Glutamatergic neuron (in vitro differentiated cells): Measurements from ENCODE around the gene RANBP17. TPM values are rescaled to one million over a fixed set of nuclear protein-coding genes. Genes with fewer than 3 reads are reported as not detected.
"Not testable (repeated sequence)": the region's sequence is repeated elsewhere in the genome, so short reads cannot be mapped to it uniquely, and the experiment has no call there.

Source experiments
- DNase-seq: peaks from one replicate; pipeline ENCODE4 v3.0.0; 2022
- H3K27ac Mint-ChIP-seq: one replicate; pipeline ENCODE4 v1.8.0; 2020; ENCODE audit warnings: mild to moderate bottlenecking, mixed read lengths, inconsistent platforms; ENCODE audit not compliant: unreplicated experiment
- H3K27me3 Mint-ChIP-seq: one replicate; pipeline ENCODE4 v1.8.0; 2020; ENCODE audit warnings: mild to moderate bottlenecking, moderate library complexity, mixed read lengths, inconsistent platforms; ENCODE audit not compliant: unreplicated experiment
- H3K36me3 Mint-ChIP-seq: one replicate; pipeline ENCODE4 v1.8.0; 2020; ENCODE audit warnings: mild to moderate bottlenecking, mixed read lengths, inconsistent platforms; ENCODE audit not compliant: unreplicated experiment
- H3K4me1 Mint-ChIP-seq: one replicate; pipeline ENCODE4 v1.8.0; 2020; ENCODE audit warnings: mild to moderate bottlenecking, low read depth, mixed read lengths, inconsistent platforms; ENCODE audit not compliant: unreplicated experiment
- H3K4me3 Mint-ChIP-seq: one replicate; pipeline ENCODE4 v1.8.0; 2020; ENCODE audit warnings: mild to moderate bottlenecking, mixed read lengths, inconsistent platforms; ENCODE audit not compliant: unreplicated experiment
- H3K9me3 Mint-ChIP-seq: one replicate; pipeline ENCODE4 v1.8.0; 2020; ENCODE audit warnings: mild to moderate bottlenecking, moderate library complexity, mixed read lengths, inconsistent platforms; ENCODE audit not compliant: unreplicated experiment
- total RNA-seq: library from RNA; stranded (reverse); fragmentation: NEBNext Ultra II Directional; extraction: Animal tissue kit (Norgen Biotek cat#: 25700); gene quantifications from one replicate; pipeline ENCODE4 v1.2.1, GENCODE V29; 2021; ENCODE audit not compliant: unreplicated experiment
- TF ChIP-seq, protein P1 (sequence below): fragments of 200-600 bp; sonication (generic); IDR thresholded peaks from one replicate; pipeline ENCODE4 v1.5.0; 2021; ENCODE audit not compliant: partially characterized antibody, unreplicated experiment

Gene RANBP17
- total RNA-seq, 1 donor from 2014 or later: 25.7 TPM

DNA sequence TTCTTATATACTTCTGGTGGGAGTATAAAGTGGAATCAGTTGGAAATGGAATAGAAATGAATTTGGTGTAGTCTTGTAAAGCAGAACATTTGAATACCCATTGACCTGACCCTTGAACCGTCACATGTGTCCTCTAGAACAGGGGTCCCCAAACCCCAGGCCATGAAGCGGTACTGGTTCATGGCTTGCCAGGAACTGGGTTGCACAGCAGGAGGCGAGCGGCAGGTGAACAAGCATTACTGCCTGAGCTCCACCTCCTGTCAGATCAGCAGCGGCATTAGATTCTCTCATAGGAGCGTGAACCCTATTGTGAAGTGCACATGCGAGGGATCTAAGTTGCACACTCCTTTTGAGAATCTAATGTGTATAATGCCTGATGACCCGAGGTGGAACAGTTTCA, 80.0 kb downstream of the RANBP17 start:
- peak; percentile 13 for DNase-seq
- Mint-ChIP-seq H3K36me3 (peaks cover 5% of the 10 kb centered on the region), H3K9me3 (no peaks in the 10 kb centered on the region), H3K4me1 (peaks cover 5% of the 10 kb centered on the region), H3K27me3 (no peaks in the 10 kb centered on the region), H3K4me3 (no peak overlapping the region), H3K27ac (no peak overlapping the region)
- TF ChIP-seq, protein P1, sequence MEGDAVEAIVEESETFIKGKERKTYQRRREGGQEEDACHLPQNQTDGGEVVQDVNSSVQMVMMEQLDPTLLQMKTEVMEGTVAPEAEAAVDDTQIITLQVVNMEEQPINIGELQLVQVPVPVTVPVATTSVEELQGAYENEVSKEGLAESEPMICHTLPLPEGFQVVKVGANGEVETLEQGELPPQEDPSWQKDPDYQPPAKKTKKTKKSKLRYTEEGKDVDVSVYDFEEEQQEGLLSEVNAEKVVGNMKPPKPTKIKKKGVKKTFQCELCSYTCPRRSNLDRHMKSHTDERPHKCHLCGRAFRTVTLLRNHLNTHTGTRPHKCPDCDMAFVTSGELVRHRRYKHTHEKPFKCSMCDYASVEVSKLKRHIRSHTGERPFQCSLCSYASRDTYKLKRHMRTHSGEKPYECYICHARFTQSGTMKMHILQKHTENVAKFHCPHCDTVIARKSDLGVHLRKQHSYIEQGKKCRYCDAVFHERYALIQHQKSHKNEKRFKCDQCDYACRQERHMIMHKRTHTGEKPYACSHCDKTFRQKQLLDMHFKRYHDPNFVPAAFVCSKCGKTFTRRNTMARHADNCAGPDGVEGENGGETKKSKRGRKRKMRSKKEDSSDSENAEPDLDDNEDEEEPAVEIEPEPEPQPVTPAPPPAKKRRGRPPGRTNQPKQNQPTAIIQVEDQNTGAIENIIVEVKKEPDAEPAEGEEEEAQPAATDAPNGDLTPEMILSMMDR: no peak

DNA sequence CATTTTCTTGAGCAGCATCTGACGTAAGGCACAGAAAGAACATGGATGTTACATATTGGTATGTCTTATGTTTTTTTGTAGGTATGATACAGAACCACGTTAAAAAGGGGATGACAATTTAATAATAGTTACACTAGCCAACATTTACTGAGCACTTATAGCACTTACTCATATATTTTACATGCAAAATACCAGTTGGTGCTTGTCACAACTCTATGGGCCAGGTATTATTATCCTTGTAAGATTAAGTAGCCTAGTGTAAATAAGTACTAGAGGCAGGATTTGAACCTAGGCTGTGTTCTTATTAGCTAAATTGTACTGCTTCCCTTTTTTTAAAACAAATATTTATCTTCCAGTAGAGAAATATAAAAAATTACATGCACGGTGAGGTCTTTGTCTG, 83.5 kb downstream of the RANBP17 start:
- Mint-ChIP-seq H3K36me3 (no peaks in the 10 kb centered on the region), H3K4me1 (peaks cover 5% of the 10 kb centered on the region), H3K4me3 (no peak overlapping the region), H3K27me3 (no peaks in the 10 kb centered on the region), H3K9me3 (no peaks in the 10 kb centered on the region), H3K27ac (no peak overlapping the region)
- TF ChIP-seq, protein P1: no peak
- no peak for DNase-seq

DNA sequence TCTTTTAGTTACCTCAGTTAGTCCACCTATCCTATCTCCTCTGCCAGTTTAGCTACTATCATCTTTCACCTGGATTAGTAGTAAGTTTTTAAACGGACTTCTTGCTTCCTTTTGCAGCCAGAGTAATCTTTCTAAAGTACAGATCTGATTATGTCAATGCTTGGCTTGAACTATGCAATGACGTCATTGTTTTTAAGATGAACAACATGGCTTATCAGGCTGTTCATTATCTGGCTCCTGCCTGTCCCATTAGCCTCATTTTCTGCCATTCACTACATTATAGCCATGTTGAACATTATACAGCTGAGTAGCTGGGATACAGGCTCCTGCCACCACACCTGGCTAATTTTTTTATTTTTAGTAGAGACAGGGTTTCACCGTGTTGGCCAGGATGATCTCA, 98.7 kb downstream of the RANBP17 start:
- Mint-ChIP-seq H3K36me3 (no peaks in the 10 kb centered on the region), H3K4me1 (no peaks in the 10 kb centered on the region), H3K4me3 (no peak overlapping the region), H3K9me3 (no peaks in the 10 kb centered on the region), H3K27me3 (no peaks in the 10 kb centered on the region), H3K27ac (no peak overlapping the region)
- no peak for DNase-seq
- TF ChIP-seq, protein P1: no peak

DNA sequence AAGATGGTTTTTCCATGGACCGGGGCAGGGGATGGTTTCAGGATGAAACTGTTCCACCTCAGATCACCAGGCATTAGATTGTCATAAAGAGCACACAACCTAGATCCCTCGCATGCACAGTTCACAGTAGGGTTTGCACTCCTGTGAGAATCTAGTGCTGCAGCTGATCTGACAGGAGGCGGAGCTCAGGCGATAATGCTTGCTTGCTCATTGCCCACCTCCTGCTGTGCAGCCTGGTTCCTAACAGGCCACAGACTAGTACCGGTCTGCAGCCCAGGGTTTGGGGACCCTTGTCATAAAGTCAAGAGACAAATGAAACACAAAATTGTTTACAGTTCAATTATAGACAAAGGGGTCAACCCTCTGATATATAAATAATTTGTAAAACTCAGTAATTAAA, 101.7 kb downstream of the RANBP17 start:
- no peak overlapping the region for H3K4me3 Mint-ChIP-seq
- H3K4me1 Mint-ChIP-seq: no peaks in the 10 kb centered on the region

DNA sequence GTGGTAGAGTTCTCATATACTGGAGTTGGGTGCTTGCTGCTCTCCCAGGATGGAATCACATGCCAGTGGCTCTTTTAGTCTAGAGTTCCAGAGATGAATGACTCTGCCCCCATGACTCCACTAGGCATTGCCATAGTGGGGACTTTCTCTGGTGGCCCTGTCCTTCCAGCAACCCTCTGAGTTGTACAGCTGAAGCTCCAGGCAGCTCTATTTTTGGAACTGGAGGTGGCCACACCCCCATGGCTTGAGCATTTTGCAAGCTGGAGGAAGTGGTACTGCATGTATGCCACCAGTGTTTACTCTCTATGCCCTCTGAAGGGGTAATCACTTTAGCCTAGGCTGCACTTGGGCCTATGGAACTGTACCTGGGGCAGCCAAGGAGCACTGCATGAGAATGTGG, 112.6 kb downstream of the RANBP17 start:
- Mint-ChIP-seq H3K4me1 (no peaks in the 10 kb centered on the region), H3K36me3 (peaks cover 7% of the 10 kb centered on the region), H3K4me3 (no peak overlapping the region), H3K27ac (no peak overlapping the region), H3K27me3 (no peaks in the 10 kb centered on the region), H3K9me3 (peaks cover 6% of the 10 kb centered on the region)
- no peak for DNase-seq
- TF ChIP-seq, protein P1: no peak

More for the DNA sequence above, 101.7 kb downstream of the RANBP17 start:
- H3K36me3 Mint-ChIP-seq: no peaks in the 10 kb centered on the region
- TF ChIP-seq, protein P1: no peak
- H3K9me3 Mint-ChIP-seq: no peaks in the 10 kb centered on the region
- no peaks in the 10 kb centered on the region for H3K27me3 Mint-ChIP-seq
- no peak for DNase-seq
- H3K27ac Mint-ChIP-seq: no peak overlapping the region

DNA sequence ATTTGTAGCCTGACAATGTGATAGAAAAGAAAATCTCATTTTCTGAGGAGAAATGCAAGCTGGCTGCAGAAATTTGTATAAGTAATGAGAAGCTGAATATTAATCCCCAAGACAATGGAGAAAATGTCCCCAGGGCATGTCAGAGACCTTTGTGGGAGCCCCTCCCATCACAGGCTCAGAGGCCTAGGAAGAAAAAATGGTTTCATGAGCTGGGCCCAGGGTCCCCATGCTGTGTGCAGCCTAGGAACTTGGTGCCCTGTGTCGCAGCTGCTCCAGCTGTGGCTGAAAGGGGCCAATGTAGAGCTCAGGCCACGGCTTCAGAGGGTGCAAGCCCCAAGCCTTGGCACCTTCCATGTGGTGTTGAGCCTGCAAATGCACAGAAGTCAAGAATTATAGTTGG, 118.4 kb downstream of the RANBP17 start:
- not testable (repeated sequence) for H3K4me1 Mint-ChIP-seq, H3K27me3 Mint-ChIP-seq, H3K4me3 Mint-ChIP-seq, DNase-seq, H3K27ac Mint-ChIP-seq
- Mint-ChIP-seq H3K9me3 (peaks cover 13% of the 10 kb centered on the region), H3K36me3 (peaks cover 31% of the 10 kb centered on the region)
